A673 (cell line): ENCODE measurements around the gene CCSER1.

Experiments used
- EZH2 ChIP-seq: fragments of 200-600 bp; sonication (generic); IDR thresholded peaks from 2 replicates; pipeline ENCODE4 v1.6.1; 2017; ENCODE audit warnings: borderline replicate concordance, low read depth, mild to moderate bottlenecking, mixed read lengths, antibody characterized with exemption, low read length; ENCODE audit not compliant: poor library complexity, severe bottlenecking
- TF ChIP-seq, protein P1 (sequence below): fragments of 300-800, 200-600 bp; sonication (generic); conservative IDR thresholded peaks from 2 replicates; pipeline ENCODE4 v1.5.1; 2017; ENCODE audit warnings: low read depth, mild to moderate bottlenecking, antibody characterized with exemption, low read length, moderate library complexity, mixed read lengths

GRCh38 chr4:91630054-91630453 lies 1502.9 kb downstream of the CCSER1 start:
- TF ChIP-seq, protein P1, sequence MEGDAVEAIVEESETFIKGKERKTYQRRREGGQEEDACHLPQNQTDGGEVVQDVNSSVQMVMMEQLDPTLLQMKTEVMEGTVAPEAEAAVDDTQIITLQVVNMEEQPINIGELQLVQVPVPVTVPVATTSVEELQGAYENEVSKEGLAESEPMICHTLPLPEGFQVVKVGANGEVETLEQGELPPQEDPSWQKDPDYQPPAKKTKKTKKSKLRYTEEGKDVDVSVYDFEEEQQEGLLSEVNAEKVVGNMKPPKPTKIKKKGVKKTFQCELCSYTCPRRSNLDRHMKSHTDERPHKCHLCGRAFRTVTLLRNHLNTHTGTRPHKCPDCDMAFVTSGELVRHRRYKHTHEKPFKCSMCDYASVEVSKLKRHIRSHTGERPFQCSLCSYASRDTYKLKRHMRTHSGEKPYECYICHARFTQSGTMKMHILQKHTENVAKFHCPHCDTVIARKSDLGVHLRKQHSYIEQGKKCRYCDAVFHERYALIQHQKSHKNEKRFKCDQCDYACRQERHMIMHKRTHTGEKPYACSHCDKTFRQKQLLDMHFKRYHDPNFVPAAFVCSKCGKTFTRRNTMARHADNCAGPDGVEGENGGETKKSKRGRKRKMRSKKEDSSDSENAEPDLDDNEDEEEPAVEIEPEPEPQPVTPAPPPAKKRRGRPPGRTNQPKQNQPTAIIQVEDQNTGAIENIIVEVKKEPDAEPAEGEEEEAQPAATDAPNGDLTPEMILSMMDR: no peak
- no peak for TF ChIP-seq EZH2
